ENCODE data around the gene ERICH4. TPM values are rescaled to one million over a fixed set of nuclear protein-coding genes. Genes with fewer than 3 reads are reported as not detected.
"Not testable (repeated sequence)": the region's sequence is repeated elsewhere in the genome, so short reads cannot be mapped to it uniquely, and the experiment has no call there.

The ERICH4 gene, protein sequence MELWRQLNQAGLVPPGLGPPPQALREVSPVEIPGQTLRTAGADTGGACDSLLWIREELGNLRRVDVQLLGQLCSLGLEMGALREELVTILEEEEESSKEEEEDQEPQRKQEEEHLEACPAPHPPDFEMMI
- total RNA-seq (2014; rRNA removed; shearing (Covaris generic)), result not detected in 2 replicates

DNA sequence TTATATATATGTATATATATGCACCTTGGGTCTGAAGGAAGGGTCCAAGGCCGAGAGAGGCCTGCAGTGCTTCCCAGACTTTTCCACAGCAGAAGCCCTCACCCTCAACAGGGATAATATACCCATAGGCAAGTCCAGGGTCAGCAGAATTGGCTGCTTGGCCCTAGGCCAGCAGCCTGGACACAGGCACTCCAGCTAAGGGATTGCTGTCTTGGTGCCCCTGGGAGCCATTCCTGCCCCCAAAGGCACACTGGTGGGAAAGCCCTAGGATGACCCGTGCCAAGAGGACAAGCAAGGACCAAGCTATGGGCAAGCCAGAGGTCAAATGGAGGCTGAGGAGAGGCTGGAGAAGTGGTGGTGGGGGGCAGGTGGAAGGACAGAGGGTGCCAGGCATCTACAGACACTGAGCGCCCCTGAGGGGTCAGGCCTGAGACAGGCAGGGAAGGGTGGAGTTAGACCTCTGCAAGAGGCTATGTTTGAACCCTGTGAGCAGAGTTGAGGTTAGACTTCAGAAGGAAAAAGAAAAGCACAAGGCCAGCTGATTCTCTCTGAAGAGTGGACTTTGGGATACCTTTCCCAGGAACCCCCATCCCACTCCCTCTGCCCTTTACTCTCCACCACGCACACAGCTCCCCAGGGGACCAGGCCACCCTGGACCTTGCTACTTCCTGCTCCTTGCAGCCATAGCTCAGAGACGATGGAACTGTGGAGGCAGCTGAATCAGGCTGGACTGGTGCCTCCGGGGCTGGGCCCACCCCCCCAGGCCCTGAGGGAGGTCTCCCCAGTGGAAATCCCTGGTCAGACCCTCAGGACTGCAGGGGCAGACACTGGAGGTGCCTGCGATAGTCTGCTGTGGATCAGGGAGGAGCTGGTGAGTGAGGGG lies at the start of gene ERICH4:
Gene ERICH4 (plus strand): TSS at position 684 of the 883 bp plus-strand sequence. CDS start 14 bp downstream, at position 698.
- DNase-seq (ENCODE audit: low spot score), result no peak

DNA sequence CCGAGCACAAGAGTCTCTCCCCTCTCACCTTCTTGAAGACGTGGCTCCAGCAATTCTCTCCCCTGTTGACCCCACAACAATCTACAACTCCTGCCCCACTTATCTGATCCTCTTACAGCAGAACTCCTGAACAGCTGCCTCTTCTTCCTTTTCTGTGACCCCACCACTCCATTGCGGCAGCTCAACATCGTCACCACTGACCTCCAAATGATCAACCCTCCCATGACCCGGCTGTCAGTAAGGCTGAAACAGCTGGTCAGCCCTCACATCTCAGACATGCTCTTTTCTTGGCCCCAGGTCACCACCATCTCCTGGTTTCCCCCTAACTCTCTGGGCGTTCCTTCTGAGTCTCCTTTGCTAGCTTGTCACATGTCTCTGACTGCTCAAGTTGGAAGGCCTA lies 47.6 kb upstream of the ERICH4 start:
- DNase-seq (ENCODE audit: low spot score), result no peak

DNA sequence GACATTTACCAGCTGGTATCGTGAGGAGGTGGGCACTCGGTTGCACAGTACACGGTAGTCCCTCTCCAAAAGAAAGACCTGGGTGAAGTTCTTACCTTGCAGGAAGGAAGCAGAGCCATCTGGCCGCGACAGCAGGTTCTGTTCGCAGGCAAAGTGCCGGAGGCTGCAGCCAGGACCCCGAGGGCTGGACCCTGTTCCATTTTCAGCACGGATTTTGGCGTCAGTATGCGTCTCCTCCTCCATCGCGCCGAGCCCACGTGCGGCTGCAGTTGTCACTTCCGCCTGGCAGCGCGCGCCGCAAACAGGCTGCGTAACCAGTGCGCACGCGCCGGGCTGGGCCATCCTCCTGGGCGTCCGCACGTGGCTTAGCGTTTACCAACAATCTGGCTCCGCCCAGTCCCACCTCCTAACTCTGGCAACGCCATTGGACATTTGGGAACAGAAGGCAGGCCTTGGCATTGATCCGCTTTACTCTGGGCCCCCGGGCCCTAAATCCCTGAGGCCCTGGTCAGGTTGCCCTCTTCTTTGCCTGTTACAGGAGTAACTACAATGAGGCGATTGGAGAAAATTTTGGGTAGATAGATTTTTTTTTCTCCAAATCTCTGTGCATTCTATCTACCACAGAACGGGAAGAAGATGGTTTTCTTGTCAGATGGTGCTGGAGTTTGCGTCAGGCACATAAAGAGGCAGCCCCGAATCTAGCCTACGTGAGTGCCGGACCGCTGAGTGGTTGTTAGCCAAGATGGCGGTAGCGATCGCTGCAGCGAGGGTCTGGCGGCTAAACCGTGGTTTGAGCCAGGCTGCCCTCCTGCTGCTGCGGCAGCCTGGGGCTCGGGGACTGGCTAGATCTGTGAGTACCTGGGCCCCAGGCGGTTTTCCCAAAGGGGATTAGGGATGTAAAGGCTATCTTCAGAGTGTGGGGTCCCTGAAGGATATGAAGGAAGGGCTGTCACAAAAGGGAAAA lies 45.6 kb upstream of the ERICH4 start, which contains the start of the genes BCKDHA and EXOSC5:
Gene BCKDHA (plus strand): TSS at position 733 of the 964 bp plus-strand sequence. CDS start 10 bp downstream, at position 743.
Gene EXOSC5 (minus strand): TSS at position 274 of the 964 bp plus-strand sequence. CDS start 31 bp downstream, at position 243.
- peak; percentile 100 for DNase-seq (ENCODE audit: low spot score)

DNA sequence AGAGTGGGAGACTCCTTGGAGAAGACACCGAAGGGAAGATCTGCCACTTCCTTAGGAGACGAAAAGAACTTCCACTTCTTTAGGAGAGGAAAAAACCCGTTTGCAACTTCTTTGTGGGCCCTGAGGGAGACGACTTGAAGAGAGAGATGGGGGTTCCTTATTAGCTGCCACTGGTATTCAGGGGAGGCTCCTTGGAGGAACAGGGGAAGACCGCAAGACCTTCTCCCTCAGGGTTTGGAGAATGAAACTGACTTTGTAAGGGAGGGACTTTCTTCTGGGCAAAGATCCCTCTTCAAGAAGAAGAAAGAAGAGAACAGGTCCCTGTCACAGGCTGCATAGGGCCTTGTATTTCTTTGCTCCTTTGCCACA lies 44.9 kb upstream of the ERICH4 start:
- no peak for DNase-seq (ENCODE audit: low spot score)

DNA sequence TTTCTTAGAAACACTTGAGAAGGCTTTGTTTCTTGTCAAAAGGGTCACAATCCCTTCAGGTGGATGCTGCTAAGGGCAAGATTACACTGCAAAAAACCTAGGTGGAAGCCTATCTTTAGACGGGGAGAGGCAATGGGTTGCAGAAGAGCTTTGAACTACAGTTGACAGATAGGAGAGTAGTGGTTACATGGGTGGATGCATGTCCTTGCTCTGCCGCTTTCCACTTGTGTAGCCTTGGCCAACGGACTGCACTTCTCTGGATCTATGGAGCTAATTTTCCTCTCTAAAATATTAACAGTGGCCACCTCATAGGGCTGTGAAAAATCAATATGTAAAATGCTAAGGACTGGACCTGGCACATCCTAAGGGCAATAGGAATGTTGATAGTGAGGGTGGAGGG lies 44.4 kb upstream of the ERICH4 start:
- DNase-seq (ENCODE audit: low spot score), result no peak

DNA sequence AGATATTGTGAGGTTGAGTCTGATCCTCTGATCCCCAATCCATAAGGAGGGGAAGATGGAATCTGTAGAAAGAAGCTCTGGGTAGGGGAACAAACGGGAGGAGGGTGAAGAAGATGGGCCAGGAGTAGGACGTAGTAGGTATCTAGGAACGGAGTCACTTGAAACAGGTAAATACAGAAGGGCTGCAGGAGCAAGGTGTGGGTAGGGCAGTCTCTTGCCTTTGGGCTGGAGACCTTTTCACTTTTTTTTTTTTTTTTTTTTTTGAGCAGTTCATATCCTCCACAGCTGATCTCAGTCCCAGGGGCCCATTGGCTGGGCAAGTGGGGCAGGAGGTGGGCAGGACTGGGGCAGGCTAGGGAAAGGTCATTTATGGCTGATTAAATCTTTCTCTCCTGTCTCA lies 43.9 kb upstream of the ERICH4 start:
- no peak for DNase-seq (ENCODE audit: low spot score)

DNA sequence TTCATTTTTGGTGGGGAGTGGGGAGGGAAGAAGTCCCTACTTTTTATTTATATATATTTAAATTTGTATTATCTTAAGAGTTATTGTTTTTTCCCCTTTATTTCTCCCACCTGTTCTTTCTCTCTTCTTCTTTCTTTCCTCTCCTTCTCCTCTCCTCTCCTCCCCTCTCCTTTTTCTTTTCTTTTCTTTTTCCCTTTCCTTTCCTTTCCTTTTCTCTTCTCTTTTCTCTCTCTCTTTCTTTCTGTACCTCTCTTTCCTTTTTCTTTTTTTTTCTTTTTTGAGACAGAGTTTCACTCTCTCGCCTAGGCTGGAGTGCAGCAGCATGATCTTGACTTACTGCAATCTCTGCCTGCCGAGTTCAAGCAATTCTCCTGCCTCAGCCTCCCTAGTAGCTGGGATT lies 43.4 kb upstream of the ERICH4 start:
- no peak for DNase-seq (ENCODE audit: low spot score)

DNA sequence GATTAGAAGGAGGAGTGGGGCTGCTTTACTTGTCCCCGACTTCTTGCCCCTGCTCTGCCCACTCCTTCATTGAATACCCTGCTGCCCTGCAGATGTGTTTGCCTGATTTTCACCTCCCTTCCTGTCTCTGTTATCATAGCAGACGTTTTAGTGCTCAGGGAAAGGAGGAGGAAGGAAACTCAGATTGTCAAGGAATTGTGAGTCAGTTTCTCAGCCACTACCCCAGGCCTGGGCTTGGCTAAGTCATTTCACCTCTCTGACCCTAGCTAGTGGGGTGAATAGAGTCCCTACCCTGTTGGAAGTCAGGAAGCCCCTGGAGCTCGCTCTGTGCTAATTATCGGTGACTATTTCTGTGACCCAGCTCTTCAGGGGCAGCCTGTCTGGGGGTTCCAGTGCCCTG lies 41.5 kb upstream of the ERICH4 start:
- no peak for DNase-seq (ENCODE audit: low spot score)

DNA sequence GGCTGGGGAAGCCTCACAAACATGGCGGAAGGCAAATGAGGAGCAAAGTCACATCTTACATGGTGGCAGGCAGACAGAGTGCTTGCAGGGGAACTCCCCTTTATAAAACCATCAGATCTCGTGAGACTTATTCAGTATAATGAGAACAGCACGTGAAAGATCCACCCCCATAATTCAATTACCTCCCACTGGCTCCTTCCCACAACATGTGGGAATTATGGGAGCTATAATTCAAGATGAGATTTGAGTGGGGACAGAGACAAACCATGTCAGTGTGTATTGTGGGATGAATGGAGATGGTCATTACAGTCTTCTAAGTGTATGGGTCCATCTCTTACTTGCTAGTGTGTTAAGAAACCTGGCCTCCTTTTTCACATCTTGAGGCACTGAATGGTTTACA lies 40.9 kb upstream of the ERICH4 start:
- no peak for DNase-seq (ENCODE audit: low spot score)

DNA sequence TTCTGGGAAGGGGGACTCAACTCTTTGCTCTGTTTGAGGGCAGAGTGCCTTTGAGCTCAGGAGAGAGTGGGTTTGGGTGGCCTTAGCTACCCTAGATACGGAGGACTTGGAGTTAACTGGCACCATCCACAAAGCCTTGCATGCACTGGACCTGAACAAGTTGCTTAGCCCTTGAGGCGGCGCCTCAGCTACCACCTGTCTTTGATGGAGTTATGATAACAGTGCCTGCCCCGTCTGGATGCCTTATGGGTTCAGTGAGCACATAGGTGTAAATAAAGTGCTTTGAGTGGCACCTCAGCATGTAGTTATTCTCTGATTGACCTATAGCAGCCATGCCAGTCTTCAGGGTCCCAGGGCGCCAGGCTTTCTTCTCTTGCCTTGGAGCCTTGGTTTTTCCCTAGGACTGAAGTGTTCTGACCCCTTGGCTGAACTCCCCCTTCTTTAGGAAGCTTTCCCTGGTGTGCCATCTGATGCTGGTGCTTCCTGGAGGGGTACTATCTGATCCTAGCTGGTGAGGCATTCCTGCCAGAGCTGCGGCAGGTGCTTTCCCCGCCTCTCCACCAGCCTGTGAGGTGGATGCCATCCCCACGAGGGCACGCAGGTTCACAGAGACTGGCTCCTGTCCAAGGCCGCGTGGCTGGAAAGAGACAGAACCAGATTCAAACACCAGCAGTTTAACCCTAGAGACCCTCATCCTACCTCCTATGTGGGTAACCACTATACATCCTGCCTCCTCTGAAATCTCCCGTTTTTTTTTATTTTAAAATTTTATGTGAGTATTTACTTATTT lies 39.6 kb upstream of the ERICH4 start:
- DNase-seq (ENCODE audit: low spot score), result no peak

DNA sequence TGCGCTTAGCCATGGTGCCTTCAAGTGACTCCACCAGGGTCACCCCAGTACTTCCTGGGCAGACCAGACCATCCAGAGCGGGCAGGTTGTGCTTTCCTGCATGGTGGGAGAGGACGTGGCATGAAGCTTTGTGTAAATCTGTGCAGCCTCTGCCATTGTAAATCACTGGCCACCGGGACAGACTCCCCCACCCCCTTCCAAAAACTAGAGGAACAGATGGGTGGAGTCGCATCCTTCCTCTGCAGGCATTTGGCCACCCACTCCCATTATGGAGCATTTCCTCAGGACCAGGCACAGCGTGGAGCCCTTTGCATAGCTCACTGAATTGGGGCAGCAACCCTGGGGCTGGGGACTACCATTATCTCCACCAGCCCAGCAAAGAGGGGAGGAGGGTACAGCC lies 37.2 kb upstream of the ERICH4 start:
- DNase-seq (ENCODE audit: low spot score), result no peak

DNA sequence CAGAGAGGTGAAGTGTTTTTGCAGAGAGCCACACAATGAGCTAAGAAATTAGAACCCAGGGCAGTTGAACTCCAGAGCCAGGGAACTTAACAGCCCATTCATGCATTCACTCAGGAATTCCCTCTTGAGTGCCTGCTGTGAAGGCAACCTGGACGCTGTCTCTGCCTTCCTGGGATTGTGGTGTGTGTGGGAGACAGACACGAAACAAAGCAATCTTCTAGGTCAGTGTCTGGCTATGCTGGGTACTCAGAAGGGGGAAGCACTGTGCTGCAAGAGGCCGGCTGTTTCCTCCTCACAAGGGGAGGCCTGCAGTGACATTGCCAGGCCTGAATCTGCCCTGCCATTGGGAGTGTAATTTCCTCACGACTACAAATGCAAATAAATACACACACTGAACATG lies 35.7 kb upstream of the ERICH4 start:
- no peak for DNase-seq (ENCODE audit: low spot score)

DNA sequence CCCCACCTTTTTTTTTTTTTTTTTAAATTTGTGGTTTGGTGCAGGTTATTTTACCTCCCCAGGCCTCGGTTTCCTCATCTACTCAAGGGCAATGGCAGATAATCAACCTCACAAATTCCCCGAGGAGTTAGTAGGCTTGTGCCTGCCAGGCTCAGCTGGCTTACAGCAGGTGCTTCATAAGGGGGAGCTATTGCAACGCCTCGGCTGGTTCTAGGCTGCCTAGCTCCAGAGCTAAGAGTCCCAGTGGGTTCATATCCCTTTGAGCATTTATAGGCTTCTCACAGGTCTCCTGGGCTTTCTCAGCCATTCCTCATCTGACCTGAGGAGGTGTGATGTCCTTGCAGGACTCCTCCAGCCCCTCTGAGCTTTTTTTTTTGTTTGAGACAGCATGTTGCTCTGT lies 34.7 kb upstream of the ERICH4 start:
- no peak for DNase-seq (ENCODE audit: low spot score)

DNA sequence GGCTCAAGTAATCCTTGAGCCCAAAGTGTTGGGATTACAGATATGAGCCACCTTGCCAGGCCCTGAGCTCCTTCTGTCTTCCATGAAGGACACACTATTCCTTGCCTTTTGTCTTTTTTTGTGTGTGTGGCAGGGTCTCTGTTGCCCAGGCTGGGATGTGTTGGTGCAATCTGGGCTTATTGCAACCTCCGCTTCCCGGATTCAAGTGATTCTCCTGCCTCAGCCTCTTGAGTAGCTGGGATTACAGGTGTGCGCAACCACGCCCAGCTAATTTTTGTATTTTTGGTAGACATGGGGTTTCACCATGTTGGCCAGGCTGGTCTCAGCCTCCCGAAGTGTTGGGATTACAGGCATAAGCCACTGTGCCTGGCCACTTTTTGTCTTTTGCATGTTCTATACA lies 34.1 kb upstream of the ERICH4 start:
- not testable (repeated sequence) for DNase-seq (ENCODE audit: low spot score)

DNA sequence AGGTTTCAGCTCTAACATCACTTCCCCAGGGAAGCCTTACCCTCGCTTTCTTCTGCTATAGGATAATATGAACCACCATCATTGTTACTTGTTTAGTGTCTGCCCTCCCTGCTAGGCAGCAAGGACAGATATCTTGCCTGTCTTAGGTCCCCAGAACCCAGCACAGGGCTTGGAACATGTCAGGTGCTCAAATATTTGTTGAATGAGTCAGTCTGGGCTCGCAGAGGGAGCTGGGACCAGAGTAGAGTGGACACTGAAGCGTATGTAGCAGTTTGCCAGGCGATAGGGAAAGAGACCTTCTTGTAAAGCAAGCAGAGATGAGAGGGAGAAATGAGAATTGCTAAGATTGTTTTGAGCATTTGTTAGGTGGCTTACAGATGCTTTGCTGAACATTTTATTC lies 33.7 kb upstream of the ERICH4 start:
- DNase-seq (ENCODE audit: low spot score), result peak; percentile 91

DNA sequence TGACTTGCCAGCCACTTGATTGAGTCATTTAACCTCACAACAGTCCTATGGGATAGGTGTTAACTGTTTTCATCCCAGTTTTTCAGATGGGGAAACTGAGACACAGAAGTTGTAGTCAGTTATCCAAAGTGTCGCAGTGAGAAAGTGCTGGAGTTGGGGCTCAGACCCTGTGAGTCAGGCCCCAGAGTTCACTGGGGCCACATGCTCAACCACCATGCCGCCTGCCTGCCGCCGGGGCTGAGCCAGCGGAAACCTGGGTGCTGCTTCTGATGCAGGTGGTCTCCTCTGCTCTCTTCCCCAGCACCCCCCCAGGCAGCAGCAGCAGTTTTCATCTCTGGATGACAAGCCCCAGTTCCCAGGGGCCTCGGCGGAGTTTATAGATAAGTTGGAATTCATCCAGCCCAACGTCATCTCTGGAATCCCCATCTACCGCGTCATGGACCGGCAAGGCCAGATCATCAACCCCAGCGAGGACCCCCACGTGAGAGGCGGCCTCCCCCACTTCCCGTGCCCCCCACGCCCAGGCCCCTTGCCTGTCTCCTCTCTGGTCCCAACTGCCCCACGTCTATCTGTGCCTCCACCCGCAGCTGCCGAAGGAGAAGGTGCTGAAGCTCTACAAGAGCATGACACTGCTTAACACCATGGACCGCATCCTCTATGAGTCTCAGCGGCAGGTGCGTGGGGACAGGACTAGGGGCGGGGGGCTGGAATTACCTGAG lies 32.5 kb upstream of the ERICH4 start:
- no peak for DNase-seq (ENCODE audit: low spot score)

DNA sequence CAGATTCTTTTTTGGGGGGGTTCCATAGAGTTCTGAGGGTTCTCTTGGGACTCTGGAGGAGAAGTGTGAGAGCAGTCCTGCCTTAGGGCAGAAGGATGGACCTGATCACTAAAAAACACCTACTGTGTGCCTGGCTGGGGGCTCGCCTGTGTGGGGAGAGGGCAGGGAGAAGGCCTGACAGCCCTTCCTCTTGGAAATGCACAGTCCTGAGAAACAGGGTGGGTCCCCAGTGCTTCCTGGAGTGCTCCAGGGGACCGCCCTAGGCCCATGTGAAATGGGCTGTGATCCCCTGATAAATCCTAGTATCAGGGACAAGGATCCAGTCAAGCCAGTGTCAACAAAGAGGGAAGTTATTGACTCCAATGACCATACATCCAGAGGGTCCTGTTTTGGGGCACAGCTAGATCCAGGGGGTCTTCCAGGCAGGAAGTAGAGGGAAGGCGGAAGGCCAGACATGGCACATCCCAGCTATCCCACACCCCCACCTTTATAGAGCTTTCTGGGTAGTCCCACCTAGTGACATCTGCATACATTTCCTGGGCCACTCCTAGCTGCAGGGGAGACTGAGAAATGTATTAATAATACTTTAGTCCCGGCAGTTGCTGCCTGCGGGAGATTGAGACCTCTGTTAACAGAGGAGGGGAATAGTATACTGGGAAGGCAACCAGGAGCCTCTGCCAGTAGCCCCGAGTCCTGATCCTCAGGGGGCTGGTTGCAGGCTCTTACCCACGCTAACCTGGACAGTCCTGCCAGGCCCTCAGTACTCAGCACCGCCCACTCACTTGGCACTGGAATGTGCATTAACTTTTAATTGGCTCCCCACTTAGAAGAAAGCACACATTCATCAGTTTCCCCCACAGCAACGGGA lies 31.6 kb upstream of the ERICH4 start:
- DNase-seq (ENCODE audit: low spot score), result no peak

DNA sequence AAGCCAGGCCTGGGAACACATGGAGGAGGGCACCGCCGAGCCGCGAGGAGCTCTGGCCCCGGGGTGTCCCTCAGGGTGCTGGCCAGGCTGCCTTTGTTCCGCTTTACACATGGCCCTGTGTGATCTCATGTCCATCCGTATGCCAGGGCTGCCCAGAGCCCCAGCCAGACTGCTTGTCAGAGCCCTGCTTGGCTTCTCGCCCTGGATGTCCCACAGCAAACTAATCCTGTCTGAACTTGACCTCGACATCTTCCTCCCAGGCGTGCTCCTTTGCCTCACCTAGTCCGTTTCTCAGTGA lies 31.0 kb upstream of the ERICH4 start:
- no peak for DNase-seq (ENCODE audit: low spot score)

DNA sequence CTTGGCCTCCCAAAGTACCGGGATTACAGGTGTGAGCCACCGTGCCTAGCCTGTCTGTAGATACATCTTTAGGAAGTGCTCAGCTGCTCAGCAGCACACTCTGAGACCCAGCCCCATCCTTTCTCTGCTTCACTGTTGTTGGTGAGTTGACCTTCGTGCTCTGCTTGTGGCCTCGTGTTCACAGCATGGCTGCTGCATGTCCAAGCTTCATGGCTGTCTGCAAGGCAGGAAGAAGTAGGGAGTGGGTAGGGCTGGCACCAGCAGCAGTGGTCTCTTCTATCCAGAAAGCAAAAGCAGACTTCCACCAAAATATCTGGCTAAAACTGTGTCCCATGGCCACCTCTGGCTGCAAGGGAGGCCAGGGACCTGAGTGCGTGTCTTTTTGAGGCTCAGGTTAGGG lies 30.0 kb upstream of the ERICH4 start:
- DNase-seq (ENCODE audit: low spot score), result no peak

DNA sequence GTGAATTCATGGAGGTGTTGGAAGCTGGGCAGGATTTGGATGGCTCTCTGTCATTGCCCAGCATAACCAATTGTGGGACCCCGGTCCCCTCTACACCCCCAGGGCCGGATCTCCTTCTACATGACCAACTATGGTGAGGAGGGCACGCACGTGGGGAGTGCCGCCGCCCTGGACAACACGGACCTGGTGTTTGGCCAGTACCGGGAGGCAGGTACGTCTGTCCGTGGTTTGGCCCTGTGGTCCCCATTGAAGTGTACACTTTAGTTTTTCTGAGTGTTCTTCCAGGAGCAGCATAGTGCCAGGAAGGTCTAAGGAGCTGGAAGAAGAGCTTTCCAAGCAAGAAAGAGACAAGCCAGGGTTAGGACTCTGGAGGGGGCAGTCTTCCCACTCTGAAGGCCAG lies 29.0 kb upstream of the ERICH4 start:
- DNase-seq (ENCODE audit: low spot score), result no peak

Data from HT-29 (cell line).